ENCODE measurements around the gene SLC41A3. TPM values are rescaled to one million over a fixed set of nuclear protein-coding genes. Genes with fewer than 3 reads are reported as not detected.

The SLC41A3 gene
- total RNA-seq, 2 donors from 2014 or later, result 46.8 to 50.4 TPM

GRCh38 chr3:126132751-126133511, 49.0 kb upstream of the SLC41A3 start:
- Mint-ChIP-seq H3K36me3 (ENCODE audit: low read depth) (no peaks in the 10 kb centered on the region), H3K27ac (no peak overlapping the region), H3K4me1 (no peaks in the 10 kb centered on the region), H3K9me3 (no peaks in the 10 kb centered on the region), H3K4me3 (no peak overlapping the region), H3K27me3 (ENCODE audit: insufficient read depth) (peaks cover 18% of the 10 kb centered on the region)
- peak; percentile 75 for TF ChIP-seq CTCF (conservative IDR thresholded peaks at IDR 0.05)
- WGBS, 2 experiments (ENCODE audit: insufficient coverage in 1 of 2, insufficient read length in 1 of 2), result 42 to 48% methylated on average over 9 to 14 of the region's 14 CpGs
- no peaks in the 10 kb centered on the region for H3K4me1 ChIP-seq (ENCODE audit: control insufficient read depth, insufficient read depth, low read length)
- peak; percentile 77 for DNase-seq
- H3K9ac ChIP-seq (ENCODE audit: extremely low read depth, low read length, poor library complexity, severe bottlenecking), result no peak overlapping the region
- H3K36me3 ChIP-seq (ENCODE audit: control insufficient read depth, insufficient read depth, low read length), result no peaks in the 10 kb centered on the region
- no peak overlapping the region for H3K4me3 ChIP-seq (ENCODE audit: low read length)
- H3K9me3 ChIP-seq (ENCODE audit: control insufficient read depth, low read length), result no peaks in the 10 kb centered on the region
- no peaks in the 10 kb centered on the region for H3K27me3 ChIP-seq (ENCODE audit: control insufficient read depth, insufficient read depth, low read length, poor library complexity, severe bottlenecking)
- H3K27ac ChIP-seq (ENCODE audit: low read depth, low read length), result no peak overlapping the region

GRCh38 chr3:126131881-126132750, 48.2 kb upstream of the SLC41A3 start:
- H3K27ac ChIP-seq (ENCODE audit: low read depth, low read length), result no peak overlapping the region

More at GRCh38 chr3:126131881-126132750, 48.2 kb upstream of the SLC41A3 start:
- Mint-ChIP-seq H3K9me3 (no peaks in the 10 kb centered on the region), H3K27ac (no peak overlapping the region), H3K36me3 (ENCODE audit: low read depth) (no peaks in the 10 kb centered on the region), H3K27me3 (ENCODE audit: insufficient read depth) (peaks cover 18% of the 10 kb centered on the region), H3K4me1 (no peaks in the 10 kb centered on the region), H3K4me3 (no peak overlapping the region)
- H3K27me3 ChIP-seq (ENCODE audit: control insufficient read depth, insufficient read depth, low read length, poor library complexity, severe bottlenecking), result no peaks in the 10 kb centered on the region
- no peaks in the 10 kb centered on the region for H3K9me3 ChIP-seq (ENCODE audit: control insufficient read depth, low read length)
- no peaks in the 10 kb centered on the region for H3K4me1 ChIP-seq (ENCODE audit: control insufficient read depth, insufficient read depth, low read length)
- DNase-seq, result peak; percentile 35
- WGBS, 2 experiments (ENCODE audit: insufficient coverage in 1 of 2, insufficient read length in 1 of 2), result 91% methylated on average over 8 to 16 of the region's 16 CpGs
- no peak for TF ChIP-seq CTCF (conservative IDR thresholded peaks at IDR 0.05)
- H3K9ac ChIP-seq (ENCODE audit: extremely low read depth, low read length, poor library complexity, severe bottlenecking), result no peak overlapping the region
- no peaks in the 10 kb centered on the region for H3K36me3 ChIP-seq (ENCODE audit: control insufficient read depth, insufficient read depth, low read length)
- no peak overlapping the region for H3K4me3 ChIP-seq (ENCODE audit: low read length)
